ENCODE results near the gene PICALM. TPM values are rescaled to one million over a fixed set of nuclear protein-coding genes. Genes with fewer than 3 reads are reported as not detected.

Gene PICALM
- total and polyA plus RNA-seq, 2 of the 13 experiments (the other 11 are each of a cell fraction or from before 2014, with no cell fraction given): 97.6 to 154 TPM

GRCh38 chr11:86117712-86118063 is 48.8 kb upstream of the PICALM start:
- H3K4me2 ChIP-seq (ENCODE audit: low read depth, low read length): no peak overlapping the region
- FAIRE-seq (no peak), DNase-seq (ENCODE audit: low spot score) (no peak), ATAC-seq (no peak)
- no peaks in the 10 kb centered on the region for H3K36me3 ChIP-seq (replicated peaks in 1 of 2; ENCODE audit: control insufficient read depth in 1 of 2, insufficient read depth in 2 of 2, low read length in 2 of 2)
- WGBS (ENCODE audit: low lambda C conversion rate): 0% methylated on average over 1 of the region's 1 CpG
- H3K27me3 ChIP-seq (ENCODE audit: control insufficient read depth in 1 of 2, insufficient read depth in 2 of 2, low read length in 2 of 2): 0 out of 5 replicates have a peak, but pooled peaks cover 0 to 3% of the 10 kb centered on the region in 2 experiments
- CTCF ChIA-PET (ENCODE audit: low intra/inter-chr PET ratio, low total read pairs): no interaction called here
- no peaks in the 10 kb centered on the region for H4K20me1 ChIP-seq (ENCODE audit: insufficient read depth, low read length)
- H3K79me2 ChIP-seq (ENCODE audit: insufficient read depth, low read length): no peaks in the 10 kb centered on the region
- BruUV-seq (replicated peaks): no TSS peak
- peaks cover 16% of the 10 kb centered on the region; the same call in 1 of the 2 replicates for H3K4me1 ChIP-seq (ENCODE audit: insufficient read depth, low read length)
- intact Hi-C loops (cut with micrococcal nuclease; ENCODE audit: unreplicated experiment) (no loop called here), in situ Hi-C loops (cut with HindIII; ENCODE audit: extremely low pct_ligation_motif_present, low pct_unique_long_range_greater_than_20kb) (no loop called here)
- H3K27ac ChIP-seq (ENCODE audit: extremely low read length, insufficient read depth, low read length): no peak overlapping the region
- TF ChIP-seq ZNF619 (CRISPR knock-in tag; IDR thresholded peaks at IDR 0.05) (no peak), ZNF281 (CRISPR knock-in tag; IDR thresholded peaks at IDR 0.05; ENCODE audit: borderline replicate concordance) (no peak), ZNF512 (CRISPR knock-in tag; IDR thresholded peaks at IDR 0.05) (no peak), DZIP1 (CRISPR knock-in tag; IDR thresholded peaks at IDR 0.05) (no peak)
- no peak overlapping the region for H3K4me3 ChIP-seq (replicated peaks in 1 of 3; ENCODE audit: insufficient read depth in 1 of 3, low read depth in 2 of 3, low read length in 3 of 3)
- H2AFZ ChIP-seq (ENCODE audit: low read length): no peak overlapping the region
- no peak overlapping the region for H3K9ac ChIP-seq (ENCODE audit: insufficient read depth, low read depth, low read length)
- no peaks in the 10 kb centered on the region for H3K9me3 ChIP-seq (ENCODE audit: low read length)
- POLR2A ChIA-PET: interaction anchor here (1.5 kb wide), 1 partner anchor 48 kb away, joined by 5 read pairs; the partner anchor contains the start of gene PICALM
